HG03432 (cell line): Measurements from ENCODE around the gene PDGFRA.

Source experiments
- ATAC-seq: cut with Tn5 transposase; IDR thresholded peaks from one replicate; pipeline ENCODE4 v1.9.1; 2021; ENCODE audit warnings: mild to moderate bottlenecking, moderate library complexity; ENCODE audit not compliant: unreplicated experiment

Gene PDGFRA

DNA sequence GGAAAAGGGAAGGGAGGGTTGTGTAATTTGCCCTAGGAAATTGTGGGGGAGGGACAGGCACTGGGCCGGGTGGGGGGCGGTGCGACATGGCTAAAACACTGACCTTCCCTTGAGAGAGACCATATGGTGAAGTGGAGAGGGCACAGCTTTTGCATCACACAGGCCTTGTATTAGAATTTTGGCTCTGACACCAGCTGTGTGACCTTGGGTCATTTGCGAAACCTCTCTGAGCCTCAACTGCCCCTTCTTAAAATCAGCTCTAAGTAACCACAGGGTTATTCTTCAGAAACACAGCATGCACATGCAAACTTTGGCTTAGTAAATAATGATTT, 25.8 kb downstream of the PDGFRA start:
- no peak for ATAC-seq

DNA sequence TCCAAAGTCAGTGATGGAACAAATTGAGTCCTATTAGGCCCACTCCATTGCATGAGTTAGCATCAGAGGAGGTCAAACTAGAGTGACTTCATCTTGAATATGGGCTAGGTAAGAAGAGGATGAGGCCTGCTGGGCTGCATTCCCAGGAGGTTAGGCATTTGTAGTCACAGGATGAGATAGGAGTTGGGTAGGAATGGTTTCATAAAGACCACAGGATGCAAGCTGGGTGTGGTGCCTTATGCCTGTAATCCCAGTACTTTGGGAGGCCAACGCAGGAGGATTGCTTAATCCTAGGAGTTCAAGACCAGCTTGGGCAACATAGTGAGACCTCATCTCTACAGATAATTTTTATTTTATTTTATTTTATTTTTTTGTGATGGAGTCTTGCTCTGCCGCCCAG, 26.8 kb downstream of the PDGFRA start:
- no peak for ATAC-seq

DNA sequence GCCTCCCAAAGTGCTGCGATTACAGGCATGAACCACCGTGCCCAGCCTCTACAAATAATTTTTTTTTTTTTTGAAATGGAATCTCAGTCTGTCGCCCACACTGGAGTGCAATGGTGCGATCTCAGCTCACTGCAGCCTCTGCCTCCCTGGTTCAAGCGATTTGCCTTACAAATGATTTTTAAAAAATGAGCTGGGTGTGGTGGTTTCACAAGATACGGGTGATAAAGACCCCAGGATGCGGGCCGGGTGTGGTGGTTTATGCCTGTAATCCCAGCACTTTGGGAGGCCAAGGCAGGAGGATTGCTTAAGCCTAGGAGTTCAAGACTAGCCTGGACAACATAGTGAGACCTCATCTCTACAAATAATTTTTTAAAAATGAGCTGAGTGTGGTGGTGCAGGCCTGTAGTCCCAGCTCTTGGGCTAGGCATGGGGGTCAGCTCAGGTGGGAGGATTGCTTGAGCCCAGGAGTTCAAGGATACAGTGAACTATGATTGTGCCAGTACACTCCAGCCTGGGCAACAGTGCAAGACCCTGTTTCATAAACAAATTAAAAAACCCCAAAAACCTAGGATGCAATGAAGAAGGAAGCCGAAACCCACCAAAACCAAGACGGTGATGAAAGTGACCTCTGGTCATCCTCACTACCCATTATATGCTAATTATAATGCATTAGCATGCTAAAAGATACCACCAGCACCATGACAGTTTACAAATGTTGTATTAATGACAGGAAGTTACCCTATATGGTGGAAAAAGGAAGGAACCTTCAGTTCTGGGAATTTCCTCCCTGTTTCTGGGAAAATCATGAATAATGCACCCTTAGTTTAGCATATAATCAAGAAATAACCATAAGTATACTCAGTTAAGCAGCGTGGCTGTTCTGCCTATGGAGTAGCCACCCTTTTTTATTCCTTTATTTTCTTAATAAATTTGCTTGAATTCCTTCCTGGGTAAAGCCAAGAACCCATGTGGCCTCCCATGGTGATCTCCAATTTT, 27.7 kb downstream of the PDGFRA start:
- no peak for ATAC-seq

DNA sequence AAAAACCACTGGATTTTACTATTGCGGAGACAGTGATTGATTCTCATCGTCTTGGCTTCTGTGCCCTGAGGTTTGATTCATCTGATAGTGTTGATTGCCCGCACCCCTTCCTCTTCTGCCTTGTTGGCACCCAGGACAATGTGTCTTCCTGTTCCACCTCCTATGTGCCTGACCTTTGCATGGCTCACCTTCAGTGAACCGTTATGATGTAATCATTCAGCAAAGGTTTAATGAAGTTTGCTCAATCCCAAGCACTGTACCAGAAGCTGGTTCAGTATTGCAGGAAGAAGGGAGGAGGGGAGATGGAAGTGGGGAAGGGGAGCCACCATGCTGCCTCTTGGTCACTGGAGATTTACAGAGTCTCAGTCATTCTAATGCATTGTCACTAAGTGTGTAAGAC, 36.3 kb downstream of the PDGFRA start:
- no peak for ATAC-seq

DNA sequence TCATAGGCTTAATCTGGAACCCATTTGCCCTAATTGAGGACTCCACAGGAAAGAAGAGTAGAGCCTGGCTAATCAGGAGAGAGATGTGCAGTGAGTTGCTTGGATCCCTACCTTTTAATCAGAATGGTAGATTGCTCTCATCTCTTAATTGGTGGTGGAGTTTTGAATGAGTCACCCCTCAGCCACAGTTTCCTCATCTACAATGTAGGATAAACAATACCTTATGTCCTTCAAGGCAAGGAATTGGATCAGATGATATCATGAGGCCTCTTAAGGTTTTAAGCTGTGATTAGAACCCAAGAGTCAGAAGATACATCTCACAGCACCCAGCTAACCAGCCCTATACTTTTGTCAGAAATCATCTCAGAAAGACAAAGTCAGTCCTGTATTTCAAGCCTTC, 39.1 kb downstream of the PDGFRA start:
- ATAC-seq = no peak

DNA sequence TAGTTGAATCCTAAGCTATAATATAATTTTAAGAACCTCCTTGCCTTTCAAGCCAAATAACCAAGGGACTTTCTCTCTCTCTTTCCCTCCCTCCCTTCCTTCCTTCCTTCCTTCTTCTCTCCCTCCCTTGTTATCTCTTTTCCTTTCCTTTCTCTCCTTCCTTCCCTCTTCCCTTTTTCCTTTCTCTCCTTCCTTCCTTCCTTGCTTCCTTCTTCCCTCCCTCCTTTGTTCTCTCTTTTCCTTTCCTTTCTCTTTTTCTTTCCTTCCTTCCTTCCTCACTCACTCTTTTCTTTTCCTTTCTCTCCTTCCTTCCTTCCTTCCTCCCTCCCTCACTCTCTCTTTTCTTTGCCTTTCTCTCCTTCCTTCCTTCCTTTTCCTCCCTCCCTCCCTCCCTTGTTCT, 42.4 kb downstream of the PDGFRA start:
- no peak for ATAC-seq

DNA sequence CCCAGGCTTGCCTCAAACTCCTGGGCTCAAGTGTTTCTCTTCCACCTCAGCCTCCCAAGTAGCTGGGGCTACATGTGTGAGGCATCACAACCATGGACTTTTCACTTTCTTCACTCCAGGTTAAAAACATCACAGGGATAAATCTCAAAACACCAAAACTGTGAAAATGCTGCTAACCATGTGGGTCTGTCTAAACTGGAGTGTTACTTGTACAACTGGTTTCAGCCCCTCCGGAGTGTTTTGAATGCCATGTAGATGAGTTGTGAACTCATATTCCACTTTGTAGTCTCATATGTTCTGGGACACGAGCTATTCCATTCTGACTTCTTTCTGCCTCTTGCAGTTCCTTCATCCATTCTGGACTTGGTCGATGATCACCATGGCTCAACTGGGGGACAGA, 43.0 kb downstream of the PDGFRA start:
- no peak for ATAC-seq

DNA sequence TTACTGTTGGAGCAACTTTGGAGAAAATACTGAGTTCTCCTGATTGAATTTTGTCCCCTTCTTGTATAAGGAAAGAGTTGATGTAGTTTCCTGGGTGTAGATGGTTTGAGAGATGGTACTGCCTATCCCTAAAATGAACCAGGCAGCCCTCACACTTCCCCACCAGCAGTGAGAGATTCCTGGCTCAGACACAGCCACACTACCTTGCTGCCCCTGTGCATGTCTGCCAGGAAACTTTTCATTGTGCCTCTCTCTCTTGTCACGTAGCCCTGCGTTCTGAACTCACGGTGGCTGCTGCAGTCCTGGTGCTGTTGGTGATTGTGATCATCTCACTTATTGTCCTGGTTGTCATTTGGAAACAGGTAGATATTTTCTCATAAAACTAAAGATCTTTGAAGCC, 45.2 kb downstream of the PDGFRA start:
- no peak for ATAC-seq

DNA sequence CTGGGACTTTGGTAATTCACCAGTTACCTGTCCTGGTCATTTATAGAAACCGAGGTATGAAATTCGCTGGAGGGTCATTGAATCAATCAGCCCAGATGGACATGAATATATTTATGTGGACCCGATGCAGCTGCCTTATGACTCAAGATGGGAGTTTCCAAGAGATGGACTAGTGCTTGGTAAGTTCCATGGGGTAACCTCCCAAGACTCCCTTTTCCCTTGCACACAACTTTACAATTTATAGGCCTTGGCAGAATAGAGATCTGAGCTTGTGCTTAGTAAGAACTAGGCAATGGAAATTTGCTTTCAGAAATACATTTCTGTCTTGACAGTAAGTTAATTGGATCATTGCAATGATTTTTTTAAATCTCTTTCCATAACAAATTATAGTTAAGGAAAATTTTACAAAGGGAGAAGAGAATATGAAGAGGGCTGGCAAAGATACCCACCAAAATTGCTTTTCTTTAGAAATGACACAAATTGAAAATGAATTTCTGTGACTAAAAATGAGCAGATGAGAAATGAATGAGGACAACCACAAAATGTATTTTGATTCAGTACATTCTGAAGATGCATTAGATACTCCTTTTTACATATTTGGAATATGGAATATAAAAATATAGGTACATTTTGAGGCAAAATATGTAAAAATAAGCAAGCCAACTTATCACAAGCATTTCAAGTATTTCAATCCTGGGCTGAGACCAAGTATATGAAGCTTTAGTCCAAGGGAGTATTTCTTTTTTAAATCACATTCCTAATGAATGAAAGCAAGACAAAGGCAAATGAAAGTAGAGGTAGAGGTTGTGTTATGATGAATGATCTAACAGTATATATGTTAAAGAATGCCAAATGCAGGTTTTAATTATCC, 45.9 kb downstream of the PDGFRA start:
- no peak for ATAC-seq

DNA sequence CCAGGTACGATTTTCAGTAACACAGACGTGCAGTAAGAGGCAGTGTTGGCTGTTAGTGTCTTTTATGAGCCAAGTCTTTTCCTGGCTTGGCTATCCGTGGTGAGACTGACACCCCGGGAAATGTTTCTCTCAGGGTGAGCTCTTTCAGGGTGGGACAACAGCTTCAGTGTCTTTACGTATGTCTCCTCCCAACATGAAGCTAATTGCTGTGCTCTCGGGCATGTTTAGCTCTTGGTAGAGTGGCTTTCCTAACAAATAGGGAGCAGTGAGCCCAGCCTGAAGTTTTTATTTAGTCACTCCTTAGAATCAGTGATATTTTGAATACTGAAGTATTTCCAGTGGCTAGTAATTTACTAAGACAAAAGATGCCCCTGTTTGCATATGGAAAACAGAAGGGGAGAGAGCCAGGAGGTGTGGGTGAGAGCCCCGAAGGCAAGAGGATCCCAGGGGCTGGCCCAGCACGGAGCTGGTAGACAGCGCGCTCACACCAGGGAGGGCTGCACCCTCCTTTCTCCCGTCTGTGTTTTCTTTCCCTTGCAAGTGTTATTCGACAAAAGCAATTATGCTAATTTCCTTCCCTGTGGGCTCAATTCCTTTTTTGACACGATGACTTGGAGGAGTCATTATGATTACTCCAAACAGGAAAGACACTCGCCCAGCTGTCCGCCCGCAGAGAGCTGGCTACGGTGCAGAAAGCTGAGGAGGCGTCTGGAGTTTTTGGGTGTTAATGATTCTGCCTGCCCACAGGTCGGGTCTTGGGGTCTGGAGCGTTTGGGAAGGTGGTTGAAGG, 47.7 kb downstream of the PDGFRA start:
- ATAC-seq = no peak

DNA sequence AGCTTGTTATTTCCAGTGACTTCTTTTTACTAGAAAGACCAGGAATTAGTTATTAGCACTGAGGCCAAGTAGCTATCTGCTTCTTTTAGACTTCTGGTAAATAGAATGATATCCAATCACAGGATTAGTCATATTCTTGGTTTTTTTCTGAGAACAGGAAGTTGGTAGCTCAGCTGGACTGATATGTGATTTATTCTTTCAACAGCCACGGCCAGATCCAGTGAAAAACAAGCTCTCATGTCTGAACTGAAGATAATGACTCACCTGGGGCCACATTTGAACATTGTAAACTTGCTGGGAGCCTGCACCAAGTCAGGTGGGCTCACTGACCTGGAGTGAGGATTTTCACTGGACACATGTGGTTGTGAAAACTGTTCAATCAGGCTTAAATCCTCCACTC, 48.6 kb downstream of the PDGFRA start:
- ATAC-seq = peak; percentile 68

DNA sequence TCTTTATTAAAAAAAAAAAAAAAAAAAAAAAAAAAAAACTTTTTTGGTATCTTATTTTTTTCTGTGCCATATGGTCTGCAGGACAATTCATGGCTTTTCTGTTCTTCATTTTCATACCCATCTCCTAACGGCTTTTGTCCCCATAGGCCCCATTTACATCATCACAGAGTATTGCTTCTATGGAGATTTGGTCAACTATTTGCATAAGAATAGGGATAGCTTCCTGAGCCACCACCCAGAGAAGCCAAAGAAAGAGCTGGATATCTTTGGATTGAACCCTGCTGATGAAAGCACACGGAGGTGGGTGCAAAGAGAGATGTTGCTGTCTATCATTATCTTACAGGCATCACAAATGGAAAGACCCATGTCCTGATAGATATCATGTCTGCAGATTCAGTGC, 49.1 kb downstream of the PDGFRA start:
- ATAC-seq = no peak

DNA sequence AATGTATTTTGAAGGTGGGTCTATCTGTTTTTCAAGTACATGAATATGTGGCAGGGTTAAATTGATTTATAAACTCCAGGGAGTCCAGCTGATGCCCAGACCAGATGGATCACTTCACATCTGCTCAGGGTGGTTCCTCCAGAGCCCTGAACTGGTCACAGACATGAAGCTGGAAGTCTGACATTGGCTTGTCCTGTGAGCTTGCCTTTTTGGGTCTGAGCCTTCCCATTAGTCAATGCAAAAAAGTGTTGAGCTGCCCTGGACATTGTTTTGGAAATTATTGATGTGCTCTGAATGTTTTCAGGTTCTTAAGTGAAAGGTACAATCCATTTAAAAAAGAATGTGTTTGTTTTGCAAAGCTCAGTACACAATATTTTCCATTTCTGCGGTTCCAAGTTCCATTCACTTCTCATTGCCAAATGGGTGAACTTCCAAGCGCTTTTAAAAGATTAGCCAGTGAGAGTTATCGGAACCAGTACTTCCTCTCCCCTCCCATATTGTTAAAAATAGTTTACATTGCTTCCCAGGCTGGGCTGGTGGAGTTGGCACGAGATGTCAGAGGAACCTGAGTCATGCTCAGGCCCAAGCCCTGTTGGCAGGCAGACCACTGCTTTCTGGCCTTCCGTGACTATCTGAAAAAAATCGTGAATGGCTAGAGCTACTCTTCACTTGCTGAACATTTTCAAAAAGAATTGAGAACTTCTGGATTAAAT, 52.1 kb downstream of the PDGFRA start:
- no peak for ATAC-seq

DNA sequence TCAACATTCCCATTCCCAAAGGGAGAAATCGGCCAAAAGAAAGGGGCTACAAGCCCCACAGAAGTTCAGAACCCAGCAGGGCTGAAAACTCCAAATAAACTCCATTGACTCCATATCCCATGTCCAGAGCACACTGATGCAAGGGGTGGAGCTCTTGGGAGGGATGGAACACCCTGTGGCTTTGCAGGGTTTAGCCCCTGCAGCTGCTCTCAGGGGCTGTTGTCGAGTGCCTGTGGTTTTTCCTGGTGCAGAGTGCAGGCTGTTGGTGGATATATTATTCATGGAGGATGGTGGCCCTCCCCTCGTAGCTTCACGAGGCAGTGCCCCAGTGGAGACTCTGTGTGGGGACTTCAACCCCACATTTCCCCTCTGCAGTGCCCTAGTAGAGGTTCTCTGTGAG, 53.7 kb downstream of the PDGFRA start:
- no peak for ATAC-seq

DNA sequence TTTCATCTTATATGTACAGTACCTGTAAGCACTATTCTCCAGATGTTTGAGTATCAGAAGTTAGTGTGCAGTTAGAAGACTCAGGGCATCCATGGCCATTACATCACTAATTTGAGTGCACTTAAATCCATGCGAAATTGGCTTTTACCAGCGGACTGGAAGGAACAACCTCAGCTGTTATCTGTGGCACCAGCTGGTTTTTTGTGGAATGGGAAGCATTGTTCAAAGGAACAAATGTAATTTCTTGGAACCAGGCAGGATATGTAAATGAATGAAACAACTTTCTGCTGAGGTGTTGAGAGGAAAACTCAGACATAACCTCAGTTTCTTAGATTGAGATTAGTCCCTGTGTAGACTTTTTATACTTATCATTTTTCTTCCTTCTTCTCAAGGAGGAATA, 60.2 kb downstream of the PDGFRA start:
- no peak for ATAC-seq

DNA sequence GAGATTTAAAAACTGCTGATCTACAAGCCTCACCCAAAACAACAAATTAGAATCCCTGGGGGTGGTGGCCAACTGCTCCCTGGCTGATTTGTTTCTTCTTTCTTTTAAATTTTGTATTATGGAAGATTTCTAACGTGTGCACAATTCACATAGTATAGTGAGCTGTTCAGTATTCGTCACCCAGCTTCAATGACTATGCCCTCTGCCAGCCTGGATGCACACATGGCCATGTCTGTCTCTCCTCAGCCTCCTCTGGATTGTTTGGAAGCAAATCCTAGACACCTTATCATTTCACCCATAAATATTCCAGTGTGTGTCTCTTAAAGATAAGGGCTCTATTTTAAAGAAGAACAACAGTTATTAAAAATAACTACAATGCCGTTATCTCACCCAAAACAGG, 61.9 kb downstream of the PDGFRA start:
- ATAC-seq = no peak

DNA sequence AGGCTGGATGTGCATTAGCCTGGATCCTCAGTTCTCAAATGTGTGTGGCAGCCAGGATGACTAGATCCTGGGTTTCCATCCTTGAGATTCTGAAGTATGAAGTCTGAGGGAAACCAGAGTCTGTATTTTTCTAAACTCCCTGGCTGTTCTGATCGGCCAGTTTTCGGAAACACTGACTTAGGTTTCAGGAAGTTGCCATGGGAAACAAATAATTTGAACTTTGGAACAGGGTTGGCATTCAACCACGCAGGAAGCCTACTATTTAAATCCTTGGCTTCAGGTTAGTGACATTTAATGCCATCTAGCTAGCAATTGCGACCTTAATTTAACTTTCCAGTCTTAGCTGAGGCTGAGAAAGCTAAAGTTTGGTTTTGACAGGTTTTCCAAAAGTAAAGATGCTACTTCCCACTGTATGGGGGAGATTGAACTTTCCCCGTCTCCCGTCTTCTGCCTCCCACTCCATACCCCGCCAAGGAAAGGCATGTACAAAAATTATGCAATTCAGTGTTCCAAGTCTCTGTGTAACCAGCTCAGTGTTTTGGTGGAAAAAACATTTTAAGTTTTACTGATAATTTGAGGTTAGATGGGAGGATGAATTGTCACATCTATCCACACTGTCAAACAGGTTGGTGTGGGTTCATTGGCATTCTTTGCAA, 67.6 kb downstream of the PDGFRA start:
- no peak for ATAC-seq

DNA sequence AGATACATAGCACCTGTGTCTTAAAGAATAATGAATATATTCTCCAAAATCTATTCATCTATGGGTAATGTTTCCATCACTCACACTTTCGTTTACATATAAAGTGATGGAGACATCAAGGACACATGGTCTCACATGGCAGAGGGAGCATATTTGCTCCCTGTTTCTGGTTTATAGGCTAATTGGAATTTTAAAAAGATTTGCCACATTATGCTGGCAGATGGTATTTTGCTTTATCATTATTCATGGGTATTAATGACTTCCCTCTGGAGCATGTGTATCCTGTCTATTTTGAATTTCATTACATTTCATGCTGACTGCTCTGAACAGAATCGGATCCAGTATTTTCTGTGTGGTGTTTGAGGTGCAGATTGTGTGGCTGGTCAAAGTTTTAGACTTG, 79.0 kb downstream of the PDGFRA start:
- ATAC-seq = no peak

DNA sequence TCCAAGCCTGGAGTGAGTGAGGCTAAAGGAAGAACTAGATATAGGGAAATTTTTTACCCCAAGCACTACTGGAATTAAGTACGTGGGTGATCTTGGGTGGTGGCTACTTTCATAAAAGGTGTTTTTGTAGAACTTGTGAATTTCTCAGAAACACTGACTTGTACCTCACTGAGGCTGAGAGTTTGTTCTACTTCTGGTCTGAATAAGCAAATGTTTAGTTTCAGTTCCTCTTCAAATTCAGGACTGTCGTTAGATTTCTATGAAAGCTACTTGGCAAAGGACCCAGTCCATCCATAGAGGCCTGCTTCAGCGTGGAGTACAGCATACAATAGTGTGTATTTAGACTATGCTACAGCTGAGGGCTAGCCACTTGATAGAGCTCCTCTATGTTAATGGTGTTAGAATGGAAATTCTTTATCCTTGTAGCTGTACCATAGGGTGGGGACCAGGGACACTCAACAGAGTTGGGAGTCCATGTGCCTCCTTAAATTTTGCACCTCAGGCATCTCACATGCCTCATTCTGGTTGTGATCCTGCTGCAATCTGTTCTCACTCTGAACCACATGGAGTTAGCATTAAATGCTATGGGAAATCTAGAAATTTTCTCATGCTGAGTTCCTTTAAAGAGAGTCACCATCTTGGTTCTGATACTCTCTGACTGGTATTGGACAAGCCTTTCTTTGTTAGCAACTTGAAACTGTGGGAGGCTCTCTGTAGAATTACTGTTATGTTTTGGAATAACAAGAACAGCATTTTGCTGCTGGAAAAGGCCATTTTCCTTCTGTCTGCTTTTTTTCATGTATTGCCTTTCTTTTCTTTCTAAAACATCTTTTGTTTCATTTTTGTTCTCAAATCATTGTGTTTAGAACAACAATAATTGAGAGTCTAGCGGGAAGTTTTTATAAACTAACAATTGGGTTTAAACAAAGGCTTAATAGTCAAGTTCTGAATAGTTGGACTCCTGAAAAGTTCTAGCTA, 86.8 kb downstream of the PDGFRA start:
- ATAC-seq = peak; percentile 97
